Measurements from ENCODE around the gene TPD52L1. TPM values are rescaled to one million over a fixed set of nuclear protein-coding genes. Genes with fewer than 3 reads are reported as not detected.

TPD52L1 gene
- total RNA-seq, 1 donor from 2014 or later = 7.2 TPM

GRCh38 chr6:125188037-125188436 lies 34.5 kb downstream of the TPD52L1 start:
- H3K27me3 Mint-ChIP-seq (ENCODE audit: unreplicated experiment) = no peaks in the 10 kb centered on the region
- no peaks in the 10 kb centered on the region for H3K36me3 Mint-ChIP-seq (ENCODE audit: unreplicated experiment)
- H3K4me3 Mint-ChIP-seq (ENCODE audit: unreplicated experiment) = no peak overlapping the region
- H3K27ac Mint-ChIP-seq (ENCODE audit: unreplicated experiment) = no peak overlapping the region
- no peaks in the 10 kb centered on the region for H3K9me3 Mint-ChIP-seq (ENCODE audit: unreplicated experiment)
- H3K4me1 Mint-ChIP-seq (ENCODE audit: unreplicated experiment) = peaks cover 27% of the 10 kb centered on the region
- no peak for TF ChIP-seq CTCF (IDR thresholded peaks at IDR 0.05)
- no peak for DNase-seq (ENCODE audit: extremely low spot score, unreplicated experiment)

DNA sequence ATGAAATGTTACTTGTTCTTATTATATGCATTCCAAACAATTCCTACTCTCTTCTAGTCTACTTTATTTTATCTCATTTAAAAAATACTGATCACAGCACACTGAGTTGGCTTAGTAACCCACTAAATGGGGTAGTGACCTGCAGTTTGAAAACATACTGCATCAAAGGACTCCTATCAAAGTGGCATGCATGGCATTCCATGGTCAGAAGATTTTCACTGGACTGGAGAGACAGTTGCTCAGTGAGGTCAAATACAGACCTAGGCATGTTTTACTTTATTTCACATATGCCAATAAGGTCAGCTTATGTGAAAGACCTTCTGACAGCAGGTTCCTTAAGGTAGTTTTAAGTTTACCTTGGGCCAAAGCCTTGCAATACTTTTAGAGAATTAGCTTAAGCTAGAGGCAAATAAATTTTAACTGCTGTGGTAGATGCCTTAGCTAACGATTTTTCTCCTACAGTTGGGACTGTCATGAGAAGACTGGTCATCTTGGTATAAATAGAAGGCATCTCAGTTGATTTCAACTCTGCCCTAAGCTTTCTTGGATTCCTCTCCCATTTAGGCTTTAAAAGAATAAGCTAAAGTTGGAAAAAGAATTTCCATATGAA lies 35.1 kb downstream of the TPD52L1 start:
- H3K36me3 Mint-ChIP-seq (ENCODE audit: unreplicated experiment) = no peaks in the 10 kb centered on the region
- no peaks in the 10 kb centered on the region for H3K9me3 Mint-ChIP-seq (ENCODE audit: unreplicated experiment)
- H3K27me3 Mint-ChIP-seq (ENCODE audit: unreplicated experiment) = no peaks in the 10 kb centered on the region
- DNase-seq (ENCODE audit: extremely low spot score, unreplicated experiment) = no peak
- no peak for TF ChIP-seq CTCF (IDR thresholded peaks at IDR 0.05)
- H3K27ac Mint-ChIP-seq (ENCODE audit: unreplicated experiment) = no peak overlapping the region
- H3K4me3 Mint-ChIP-seq (ENCODE audit: unreplicated experiment) = no peak overlapping the region
- H3K4me1 Mint-ChIP-seq (ENCODE audit: unreplicated experiment) = peaks cover 20% of the 10 kb centered on the region

GRCh38 chr6:125189494-125189893 lies 35.9 kb downstream of the TPD52L1 start:
- no peak for DNase-seq (ENCODE audit: extremely low spot score, unreplicated experiment)
- Mint-ChIP-seq H3K9me3 (ENCODE audit: unreplicated experiment) (no peaks in the 10 kb centered on the region), H3K27me3 (ENCODE audit: unreplicated experiment) (no peaks in the 10 kb centered on the region), H3K36me3 (ENCODE audit: unreplicated experiment) (no peaks in the 10 kb centered on the region), H3K4me1 (ENCODE audit: unreplicated experiment) (peaks cover 20% of the 10 kb centered on the region), H3K4me3 (ENCODE audit: unreplicated experiment) (no peak overlapping the region), H3K27ac (ENCODE audit: unreplicated experiment) (no peak overlapping the region)
- TF ChIP-seq CTCF (IDR thresholded peaks at IDR 0.05) = no peak

GRCh38 chr6:125190667-125191066 lies 37.1 kb downstream of the TPD52L1 start:
- Mint-ChIP-seq H3K4me3 (ENCODE audit: unreplicated experiment) (no peak overlapping the region), H3K27ac (ENCODE audit: unreplicated experiment) (no peak overlapping the region), H3K27me3 (ENCODE audit: unreplicated experiment) (no peaks in the 10 kb centered on the region), H3K4me1 (ENCODE audit: unreplicated experiment) (peaks cover 20% of the 10 kb centered on the region), H3K9me3 (ENCODE audit: unreplicated experiment) (no peaks in the 10 kb centered on the region), H3K36me3 (ENCODE audit: unreplicated experiment) (no peaks in the 10 kb centered on the region)
- TF ChIP-seq CTCF (IDR thresholded peaks at IDR 0.05) = no peak
- DNase-seq (ENCODE audit: extremely low spot score, unreplicated experiment) = no peak

DNA sequence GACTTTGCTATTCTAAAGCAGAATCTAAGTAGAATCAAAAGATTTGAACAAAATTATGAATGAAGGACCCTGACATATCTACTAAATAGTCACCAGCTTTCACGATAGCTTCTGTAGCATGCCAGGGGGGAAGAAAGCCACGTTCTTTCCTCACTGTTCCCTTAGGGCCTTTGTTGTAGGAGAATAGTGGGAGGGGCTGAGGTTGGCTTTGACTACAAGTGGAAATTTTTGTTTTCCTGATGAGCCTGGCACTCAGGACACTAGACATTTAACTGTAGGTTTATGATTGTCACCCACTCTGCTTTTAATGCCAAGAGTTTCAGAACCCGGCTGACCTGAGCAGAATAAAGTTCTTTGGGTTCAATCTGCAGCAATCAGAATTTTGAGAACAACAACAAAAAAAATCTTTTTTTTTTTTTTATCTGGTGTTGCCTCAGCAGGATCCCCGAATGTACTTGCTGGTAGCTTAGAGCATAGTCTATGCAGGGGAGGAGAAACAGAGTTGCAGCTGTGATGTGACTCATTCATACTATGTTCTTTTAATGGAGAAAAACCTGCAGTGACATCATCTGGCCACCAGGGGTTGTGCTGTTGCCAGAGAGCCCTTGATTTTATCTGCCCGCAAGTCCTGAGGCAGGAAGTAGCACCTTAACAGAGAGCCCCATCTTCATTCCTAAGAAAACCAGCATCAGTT lies 38.5 kb downstream of the TPD52L1 start:
- Mint-ChIP-seq H3K4me1 (ENCODE audit: unreplicated experiment) (peaks cover 26% of the 10 kb centered on the region), H3K36me3 (ENCODE audit: unreplicated experiment) (no peaks in the 10 kb centered on the region), H3K4me3 (ENCODE audit: unreplicated experiment) (no peak overlapping the region), H3K9me3 (ENCODE audit: unreplicated experiment) (no peaks in the 10 kb centered on the region), H3K27me3 (ENCODE audit: unreplicated experiment) (no peaks in the 10 kb centered on the region), H3K27ac (ENCODE audit: unreplicated experiment) (no peak overlapping the region)
- DNase-seq (ENCODE audit: extremely low spot score, unreplicated experiment) = no peak
- peak; percentile 70 for TF ChIP-seq CTCF (IDR thresholded peaks at IDR 0.05)
